GM13976 (cell line): ENCODE measurements around the gene NFASC.

ENCODE experiments used
- DNase-seq: peaks from one replicate; pipeline ENCODE4 v3.0.0; 2012; ENCODE audit warnings: low spot score
- CTCF ChIP-seq: IDR thresholded peaks from 2 replicates; pipeline ENCODE4 v1.5.1; 2012; ENCODE audit warnings: borderline replicate concordance, mild to moderate bottlenecking; ENCODE audit not compliant: insufficient read depth; ENCODE audit errors: extremely low read depth, missing control alignments, control extremely low read depth
- in situ Hi-C: fragments of 300-500 bp; cut with MboI; formaldehyde crosslinking; loops from one replicate; pipeline ENCODE4 v1.12.0; 2022; ENCODE audit warnings: low sequenced_read_pairs, mixed read lengths, inconsistent platforms; ENCODE audit not compliant: unreplicated experiment

Gene NFASC

GRCh38 chr1:205016075-205016474 is 145.4 kb downstream of the NFASC start:
- no peak for DNase-seq
- in situ Hi-C loops, result no loop called here
- TF ChIP-seq CTCF, result no peak

GRCh38 chr1:205016584-205016983 is 145.9 kb downstream of the NFASC start:
- no peak for TF ChIP-seq CTCF
- in situ Hi-C loops, result no loop called here
- DNase-seq, result no peak

GRCh38 chr1:205017001-205017400 is 146.3 kb downstream of the NFASC start:
- in situ Hi-C loops, result no loop called here
- DNase-seq, result no peak
- TF ChIP-seq CTCF, result no peak

GRCh38 chr1:205017766-205018165 is 147.1 kb downstream of the NFASC start:
- DNase-seq, result no peak
- in situ Hi-C loops, result no loop called here
- TF ChIP-seq CTCF, result no peak

- in situ Hi-C loops, result no loop called here
- no peak for DNase-seq
- no peak for TF ChIP-seq CTCF
These were observed 147.7 kb downstream of the NFASC start for GRCh38 chr1:205018381-205018780.

GRCh38 chr1:205020466-205020865 is 149.8 kb downstream of the NFASC start:
- no peak for TF ChIP-seq CTCF
- DNase-seq, result no peak
- in situ Hi-C loops, result no loop called here

GRCh38 chr1:205024679-205025078 is 154.0 kb downstream of the NFASC start:
- no peak for DNase-seq
- no peak for TF ChIP-seq CTCF
- in situ Hi-C loops, result no loop called here
